Measurements from ENCODE around the gene ZNF615. TPM values are rescaled to one million over a fixed set of nuclear protein-coding genes. Genes with fewer than 3 reads are reported as not detected.
"Not testable (repeated sequence)": the region's sequence is repeated elsewhere in the genome, so short reads cannot be mapped to it uniquely, and the experiment has no call there.

The ZNF615 gene
- 11.9 and 12.9 TPM in 2 replicates for total RNA-seq

- DNase-seq: peak; percentile 93
Measured at GRCh38 chr19:52007806-52008557, at the start of gene ZNF615. ZNF615 (minus strand) TSS chr19:52008211; CDS start chr19:52003711, 4,500 bp downstream.

GRCh38 chr19:52056480-52056879, 48.5 kb upstream of the ZNF615 start:
- DNase-seq: not testable (repeated sequence)

- not testable (repeated sequence) for DNase-seq
Measured at GRCh38 chr19:52051736-52052135, 43.7 kb upstream of the ZNF615 start.

- peak; percentile 96 for DNase-seq
Measured at GRCh38 chr19:52048555-52049501, 40.8 kb upstream of the ZNF615 start, which contains the start of gene ZNF432. ZNF432 (minus strand) TSS chr19:52048838; CDS start chr19:52046868, 1,970 bp downstream.

- DNase-seq: no peak
Measured at GRCh38 chr19:52039169-52039568, 31.2 kb upstream of the ZNF615 start.

- no peak for DNase-seq
Measured at GRCh38 chr19:52034051-52034728, 26.2 kb upstream of the ZNF615 start.

GRCh38 chr19:52028780-52029123, 20.7 kb upstream of the ZNF615 start:
- no peak for DNase-seq

- DNase-seq: peak; percentile 91
Measured at GRCh38 chr19:52028027-52028779, 20.2 kb upstream of the ZNF615 start, which contains the start of gene ZNF614. ZNF614 (minus strand) TSS chr19:52028379; CDS start chr19:52025745, 2,634 bp downstream.

- not testable (repeated sequence) for DNase-seq
Measured at GRCh38 chr19:52026255-52026990, 18.4 kb upstream of the ZNF615 start.

GRCh38 chr19:52024478-52024877, 16.5 kb upstream of the ZNF615 start:
- DNase-seq: not testable (repeated sequence)

- no peak for DNase-seq
Measured at GRCh38 chr19:52022193-52022592, 14.2 kb upstream of the ZNF615 start.

- no peak for DNase-seq
Measured at GRCh38 chr19:52020506-52020905, 12.5 kb upstream of the ZNF615 start.

GRCh38 chr19:52010674-52011073, 2.7 kb upstream of the ZNF615 start:
- DNase-seq: no peak

- DNase-seq: peak; percentile 18
Measured at GRCh38 chr19:52007451-52007805, 583 bp downstream of the ZNF615 start.

- DNase-seq: no peak
Measured at GRCh38 chr19:51994048-51994644, 13.9 kb downstream of the ZNF615 start.

GRCh38 chr19:51993422-51993821, 14.6 kb downstream of the ZNF615 start:
- DNase-seq: no peak

- peak; percentile 98 for DNase-seq
Measured at GRCh38 chr19:51986309-51987291, 21.4 kb downstream of the ZNF615 start, which contains the start of gene ZNF350. ZNF350 (minus strand) TSS chr19:51986840; CDS start chr19:51974360, 12,480 bp downstream.

- DNase-seq: no peak
Measured at GRCh38 chr19:51983361-51983760, 24.6 kb downstream of the ZNF615 start.

GRCh38 chr19:51980926-51981325, 27.1 kb downstream of the ZNF615 start:
- DNase-seq: not testable (repeated sequence)

Data from dermis blood vessel endothelial cell (primary cell).